Endothelial cell of umbilical vein (primary cell): Measurements from ENCODE around the gene PPP2R3B.

Experiments
- EZH2 ChIP-seq: IDR thresholded peaks from 2 replicates; pipeline ENCODE4 v1.6.1; 2012; ENCODE audit warnings: borderline replicate concordance, low read depth, mild to moderate bottlenecking, moderate library complexity, low read length, inconsistent platforms; ENCODE audit not compliant: severe bottlenecking
- MAX ChIP-seq: IDR thresholded peaks from 2 replicates; pipeline ENCODE4 v1.6.1; 2011; ENCODE audit not compliant: insufficient read depth, insufficient read length
- POLR2AphosphoS5 ChIP-seq: IDR thresholded peaks from 2 replicates; pipeline ENCODE4 v1.6.1; 2012; ENCODE audit warnings: low read depth, mild to moderate bottlenecking, control low read depth, low read length, moderate library complexity; ENCODE audit not compliant: insufficient read depth

GRCh38 chrX:367349-367748, 19.4 kb downstream of the PPP2R3B start:
- no peak for TF ChIP-seq POLR2AphosphoS5
- no peak for TF ChIP-seq MAX
- no peak for TF ChIP-seq EZH2
